GM15510 (cell line): ENCODE results near the gene PTPRN2.

Source experiments
- POLR2A ChIP-seq: IDR thresholded peaks from 3 replicates; pipeline ENCODE4 v1.6.1; 2011; ENCODE audit warnings: borderline replicate concordance; ENCODE audit not compliant: insufficient read length; ENCODE audit errors: extremely low read depth

PTPRN2 gene

GRCh38 chr7:158227258-158227984 lies 360.2 kb downstream of the PTPRN2 start:
- no peak for TF ChIP-seq POLR2A

- TF ChIP-seq POLR2A = no peak
Observed at GRCh38 chr7:158216198-158216597, 371.4 kb downstream of the PTPRN2 start.

GRCh38 chr7:158209435-158209834 lies 378.2 kb downstream of the PTPRN2 start:
- no peak for TF ChIP-seq POLR2A

GRCh38 chr7:158206341-158206740 lies 381.3 kb downstream of the PTPRN2 start:
- no peak for TF ChIP-seq POLR2A

GRCh38 chr7:158204453-158204852 lies 383.2 kb downstream of the PTPRN2 start:
- no peak for TF ChIP-seq POLR2A

- TF ChIP-seq POLR2A = no peak
Observed at GRCh38 chr7:158194365-158194900, 393.2 kb downstream of the PTPRN2 start.

- TF ChIP-seq POLR2A = no peak
Observed at GRCh38 chr7:158193446-158193845, 394.2 kb downstream of the PTPRN2 start.

- TF ChIP-seq POLR2A = no peak
Observed at GRCh38 chr7:158192956-158193355, 394.7 kb downstream of the PTPRN2 start.

GRCh38 chr7:158192184-158192835 lies 395.3 kb downstream of the PTPRN2 start:
- no peak for TF ChIP-seq POLR2A

GRCh38 chr7:158191671-158192070 lies 396.0 kb downstream of the PTPRN2 start:
- no peak for TF ChIP-seq POLR2A

GRCh38 chr7:158190756-158191155 lies 396.9 kb downstream of the PTPRN2 start:
- no peak for TF ChIP-seq POLR2A

GRCh38 chr7:158188676-158189075 lies 398.9 kb downstream of the PTPRN2 start:
- no peak for TF ChIP-seq POLR2A

- no peak for TF ChIP-seq POLR2A
Observed at GRCh38 chr7:158187694-158187994, 400.0 kb downstream of the PTPRN2 start.

GRCh38 chr7:158186864-158187693 lies 400.5 kb downstream of the PTPRN2 start:
- TF ChIP-seq POLR2A = no peak

- no peak for TF ChIP-seq POLR2A
Observed at GRCh38 chr7:158186406-158186805, 401.2 kb downstream of the PTPRN2 start.
